Cortex of kidney (tissue), 1 donor: Measurements from ENCODE around the gene ZC3H7A.

Experiments
- DNase-seq: peaks from one replicate; lab custom pipeline; 2025; lab: John Stamatoyannopoulos, UW

ZC3H7A gene

DNA sequence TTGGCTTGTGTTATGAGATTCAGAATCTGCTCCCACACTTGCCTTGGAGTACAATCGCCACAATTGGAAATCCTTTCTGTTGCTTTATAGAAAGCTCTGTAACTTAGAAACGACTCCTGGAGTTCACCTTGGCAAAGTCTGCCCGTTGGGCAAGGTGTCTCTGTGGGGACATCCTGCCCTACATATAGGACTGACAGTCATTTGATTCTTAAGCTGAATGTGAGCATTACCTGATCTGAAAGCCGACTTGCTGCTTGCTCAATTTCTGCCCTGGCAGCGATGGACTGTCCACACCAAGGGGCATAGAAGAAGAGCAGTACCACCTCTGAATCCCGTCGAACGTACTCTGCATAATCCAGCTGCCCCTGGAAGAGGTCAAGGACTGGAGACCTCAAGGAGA is 61.3 kb downstream of the ZC3H7A start:
- no peak for DNase-seq

DNA sequence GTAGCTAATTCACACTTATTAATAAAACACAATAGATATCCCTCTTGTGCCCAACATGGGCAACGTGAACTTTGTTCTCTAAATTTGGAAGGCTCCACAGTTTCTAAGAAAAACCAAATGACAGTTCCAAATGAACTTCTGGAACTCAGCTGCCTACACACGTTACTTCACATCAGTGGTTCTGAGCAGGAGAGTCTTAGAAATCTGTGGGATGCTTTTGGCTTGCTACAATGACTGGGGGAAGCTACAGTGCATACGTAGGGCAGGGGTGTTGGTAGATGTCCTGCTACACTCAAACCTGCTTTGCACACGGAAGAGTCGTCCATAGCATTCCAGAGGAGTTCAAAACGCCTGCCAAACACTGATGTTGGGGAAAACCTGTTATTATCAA is 62.4 kb downstream of the ZC3H7A start:
- no peak for DNase-seq

DNA sequence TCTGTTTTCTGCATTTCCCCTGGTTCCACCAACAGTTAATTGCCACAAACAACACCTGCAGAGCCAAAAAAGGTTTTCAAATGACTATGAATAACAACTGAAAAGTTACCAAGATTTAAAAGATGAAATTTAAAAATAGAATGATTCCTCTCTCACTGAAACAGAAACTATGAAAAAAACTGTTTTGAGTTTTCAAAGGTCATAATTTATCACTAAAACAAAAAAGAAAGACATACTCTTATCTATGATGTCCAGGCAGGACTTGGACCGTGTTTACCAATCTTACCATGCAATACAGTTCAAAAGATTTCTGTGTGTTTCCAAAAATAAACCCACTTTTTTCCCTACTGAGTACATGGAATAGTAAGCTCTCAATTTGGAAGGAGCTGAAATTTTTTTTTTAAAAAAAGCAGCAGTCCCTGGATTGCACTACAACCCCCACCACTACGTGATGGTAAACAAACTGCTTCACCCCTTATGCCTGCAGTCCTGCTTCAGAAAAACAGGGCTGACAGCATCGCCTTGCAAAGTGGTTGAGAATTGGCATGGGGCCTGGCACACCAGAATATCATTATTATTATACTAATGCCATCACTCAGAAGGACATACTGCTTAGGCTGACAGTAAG is 62.9 kb downstream of the ZC3H7A start:
- no peak for DNase-seq

DNA sequence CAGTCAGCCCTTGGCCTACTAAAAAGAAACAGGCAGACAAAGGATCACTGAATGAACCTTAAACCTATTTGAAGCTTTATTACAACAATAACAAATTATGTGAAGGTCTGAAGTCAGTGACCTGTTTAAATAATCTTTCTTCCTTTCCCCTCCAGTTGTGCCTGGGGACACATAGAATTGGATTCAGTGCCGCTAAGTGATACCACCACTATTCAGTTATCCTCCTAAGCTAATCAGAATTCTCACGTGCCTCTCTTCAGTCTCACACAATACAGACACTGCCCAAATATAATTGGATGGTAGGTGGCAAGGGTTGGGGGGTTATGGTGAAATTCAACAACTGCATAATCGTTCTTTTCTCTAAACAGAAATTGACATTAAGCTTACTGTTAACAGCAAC is 65.8 kb downstream of the ZC3H7A start:
- no peak for DNase-seq

DNA sequence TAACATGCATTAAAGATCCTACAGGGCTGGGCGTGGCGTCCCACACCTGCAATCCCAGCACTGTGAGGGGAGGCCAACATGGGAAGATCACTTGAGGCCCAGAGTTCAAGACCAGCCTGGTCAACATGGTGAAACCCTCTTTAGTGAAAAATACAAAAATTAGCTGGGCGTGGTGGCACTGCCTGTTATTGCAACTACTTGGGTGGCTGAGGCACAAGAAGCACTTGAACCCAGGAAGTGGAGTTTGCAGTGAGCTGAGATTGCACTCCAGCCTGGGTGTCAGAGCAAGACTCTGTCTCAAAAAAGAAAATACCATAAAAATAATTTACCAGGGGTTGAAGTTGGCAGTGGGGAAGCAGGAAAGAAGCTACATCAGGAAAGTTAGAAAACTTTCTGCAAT is 67.3 kb downstream of the ZC3H7A start:
- DNase-seq = no peak

DNA sequence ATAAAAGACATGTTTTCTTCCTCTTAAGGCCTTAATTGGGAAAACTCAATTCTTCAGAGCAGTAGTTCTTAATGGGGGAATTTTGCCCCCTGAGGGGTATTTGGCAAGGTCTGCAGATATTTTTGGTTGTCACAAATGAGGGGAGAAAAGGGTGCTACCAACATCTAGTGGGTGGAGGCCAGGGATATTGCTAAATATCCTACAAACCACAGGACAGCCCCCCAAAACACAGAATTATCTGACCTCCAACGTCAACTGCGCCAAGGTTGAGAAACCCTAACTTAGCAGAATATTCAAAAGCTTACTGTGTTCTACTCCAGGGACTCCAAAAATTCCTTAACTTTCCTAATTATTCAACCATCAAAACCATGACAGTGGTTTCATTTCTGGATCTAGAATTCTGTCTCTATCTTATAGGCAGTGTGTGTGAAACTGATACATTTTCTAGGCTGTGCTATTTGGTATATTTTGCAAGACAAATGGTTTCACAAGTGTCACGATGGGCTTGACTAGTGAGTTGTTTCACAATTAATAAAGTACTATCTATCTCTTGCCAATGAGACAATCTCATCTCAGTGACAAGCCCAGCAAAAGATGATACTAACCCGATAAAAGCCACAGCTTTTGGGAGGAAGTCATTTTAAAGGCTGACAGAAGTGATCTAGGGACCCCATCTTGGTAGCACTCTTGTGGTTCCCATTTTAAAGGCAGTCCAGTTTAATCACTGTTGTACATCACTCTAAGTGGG is 69.1 kb downstream of the ZC3H7A start:
- DNase-seq = no peak

DNA sequence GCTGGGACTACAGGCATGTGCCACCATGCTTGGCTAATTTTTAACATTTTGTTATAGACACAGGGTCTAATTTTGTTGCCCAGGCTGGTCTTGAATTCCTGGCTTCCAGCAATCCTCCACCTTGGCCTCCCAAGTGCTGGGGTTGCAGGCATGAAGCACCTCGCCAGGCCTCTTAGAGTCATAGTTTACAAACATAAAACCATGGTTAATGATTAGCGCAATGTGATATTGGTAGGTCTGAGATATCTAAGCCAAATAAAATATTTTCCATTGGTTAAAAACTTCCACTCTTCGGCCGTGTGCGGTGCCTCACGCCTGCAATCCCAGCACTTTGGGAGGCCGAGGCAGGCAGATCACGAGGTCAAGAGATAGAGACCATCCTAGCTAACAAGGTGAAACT is 71.0 kb downstream of the ZC3H7A start:
- DNase-seq = no peak

DNA sequence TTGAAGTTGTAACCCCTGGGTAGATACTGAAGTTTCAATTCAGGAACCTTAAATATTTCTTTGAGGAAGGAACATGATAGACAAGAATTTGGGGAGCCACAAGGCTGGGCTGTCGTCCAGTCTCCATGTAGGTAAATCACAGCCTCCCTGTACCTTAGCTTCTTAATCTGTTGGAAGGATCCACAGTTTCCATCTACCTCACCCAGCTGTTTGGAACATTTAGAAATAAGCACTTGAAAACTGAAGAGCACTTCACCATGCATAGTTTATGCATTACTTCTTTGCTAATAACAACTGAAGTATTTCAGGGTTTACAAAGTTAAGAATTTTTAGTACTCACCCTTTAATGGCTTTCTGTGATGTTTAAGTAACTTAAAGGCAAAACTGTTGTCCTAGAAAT is 71.6 kb downstream of the ZC3H7A start:
- DNase-seq = no peak

DNA sequence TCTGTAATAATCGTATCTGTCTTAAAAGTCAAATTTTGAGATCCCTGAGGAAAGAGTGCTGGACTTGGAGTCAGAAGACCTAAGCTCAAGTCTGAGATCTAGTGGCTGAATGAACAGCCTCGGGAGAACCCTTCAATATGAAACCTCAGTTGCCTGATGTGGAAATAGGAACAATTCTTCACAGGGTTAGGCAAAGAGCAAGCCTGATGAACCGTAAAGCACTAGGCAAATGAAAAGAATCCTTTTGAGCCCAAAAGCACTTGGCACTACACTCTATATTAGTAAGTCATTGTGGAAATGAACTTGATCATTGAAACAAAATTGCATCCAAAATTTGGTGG is 74.6 kb downstream of the ZC3H7A start:
- DNase-seq = no peak

DNA sequence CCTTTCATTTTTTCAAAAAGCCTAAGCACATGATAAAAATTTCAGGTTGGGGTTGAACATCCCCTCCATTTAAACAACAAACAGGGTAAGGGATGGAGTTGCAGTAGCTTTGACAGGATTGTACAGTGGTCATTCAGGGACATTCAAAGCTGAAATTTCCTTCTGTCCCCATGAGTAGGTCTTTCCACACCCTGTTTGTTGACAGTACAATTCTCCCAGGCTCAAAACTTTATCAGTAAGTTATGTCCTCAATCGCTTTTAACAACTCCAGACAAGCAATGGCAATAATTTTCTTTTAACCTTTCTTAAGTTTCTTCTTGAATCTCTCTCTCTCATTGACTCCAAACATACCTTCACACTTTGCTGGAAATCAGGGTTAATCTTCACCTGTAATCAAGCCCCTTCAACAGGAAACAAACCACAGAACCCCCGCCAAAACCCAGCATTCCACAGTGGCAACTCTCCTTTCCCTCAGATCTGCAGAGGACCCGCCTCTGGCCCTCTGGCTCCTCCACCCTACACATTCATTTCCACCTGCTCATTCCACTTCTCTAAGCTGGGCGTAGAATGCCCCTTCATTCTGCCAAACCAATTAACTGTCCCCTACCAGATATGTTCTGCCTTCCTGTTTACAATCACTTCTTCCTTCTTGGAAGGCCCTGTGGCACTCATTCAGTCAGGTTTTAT is 75.1 kb downstream of the ZC3H7A start:
- no peak for DNase-seq

DNA sequence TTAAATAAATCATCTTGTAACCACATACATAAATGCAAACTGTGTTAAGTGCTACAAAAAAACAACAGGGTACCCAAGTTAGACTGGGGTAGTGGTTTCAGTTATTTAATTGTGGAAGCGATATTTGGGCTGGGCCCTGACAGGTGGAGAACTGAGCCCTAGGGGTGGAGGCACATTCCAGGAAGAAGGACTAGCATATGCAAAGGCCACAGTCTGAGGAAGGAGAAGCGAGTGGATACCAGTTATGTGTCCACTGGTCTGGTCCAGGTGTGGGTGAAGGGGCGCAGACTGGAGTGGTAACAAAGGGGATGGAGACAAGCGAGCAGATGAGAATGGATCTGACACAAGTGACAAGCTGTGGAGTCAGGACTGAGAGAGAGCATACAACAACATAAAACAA is 77.3 kb downstream of the ZC3H7A start:
- no peak for DNase-seq

DNA sequence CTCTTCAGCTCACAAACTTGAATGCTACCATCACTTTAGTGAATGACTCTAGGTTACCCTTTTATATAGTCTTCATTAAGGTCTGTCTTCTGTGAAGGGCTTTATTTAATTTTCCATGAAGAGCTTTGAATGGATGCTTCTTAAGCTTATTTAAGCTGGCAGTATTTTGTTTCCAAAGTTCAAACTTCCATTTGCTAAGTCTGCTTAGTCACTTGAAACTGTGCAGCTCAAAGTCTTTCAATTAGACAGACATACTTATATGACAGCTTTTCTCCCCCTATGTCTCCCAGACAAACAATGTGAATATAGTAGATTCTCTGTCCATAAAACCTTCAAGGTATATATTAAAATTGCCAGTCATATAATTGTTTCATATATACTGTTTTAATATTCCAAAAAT is 77.9 kb downstream of the ZC3H7A start:
- no peak for DNase-seq

DNA sequence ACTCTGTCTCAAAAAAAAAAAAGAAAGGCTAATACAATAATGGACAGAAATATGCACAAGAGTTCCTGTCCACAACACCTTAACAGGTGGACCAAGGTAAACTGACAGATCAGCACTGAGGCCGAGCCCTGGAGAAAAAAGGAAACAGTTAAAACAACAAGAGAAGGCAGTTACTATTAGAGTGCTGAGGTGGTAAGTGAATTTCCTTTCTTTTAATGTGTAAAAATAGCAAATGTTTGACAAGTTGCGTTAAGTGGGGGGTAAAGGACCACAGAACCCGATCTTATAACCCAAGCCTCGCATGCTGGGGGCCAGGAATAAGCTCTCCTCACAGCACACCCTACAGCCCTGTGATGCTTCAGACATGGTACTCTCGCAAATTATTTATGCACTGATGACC is 79.2 kb downstream of the ZC3H7A start:
- DNase-seq = no peak

DNA sequence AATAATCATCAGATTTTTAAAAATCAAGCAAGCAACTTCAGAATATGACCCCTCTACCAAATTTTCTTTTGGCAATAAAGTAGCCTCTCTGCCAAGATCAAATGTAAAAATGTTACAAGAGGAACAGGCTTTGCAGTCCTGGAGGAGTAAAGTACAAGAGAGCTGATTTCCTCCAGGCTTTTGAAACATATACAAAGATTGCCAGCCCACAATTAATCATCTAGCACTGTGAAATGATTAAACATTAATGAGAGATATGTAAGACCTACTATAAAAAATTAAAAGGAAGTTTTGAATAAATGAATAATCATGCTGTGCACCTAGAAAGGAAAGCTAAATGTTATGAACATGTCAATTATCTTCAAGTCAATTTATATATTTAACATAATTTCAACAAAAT is 80.7 kb downstream of the ZC3H7A start:
- DNase-seq = no peak

DNA sequence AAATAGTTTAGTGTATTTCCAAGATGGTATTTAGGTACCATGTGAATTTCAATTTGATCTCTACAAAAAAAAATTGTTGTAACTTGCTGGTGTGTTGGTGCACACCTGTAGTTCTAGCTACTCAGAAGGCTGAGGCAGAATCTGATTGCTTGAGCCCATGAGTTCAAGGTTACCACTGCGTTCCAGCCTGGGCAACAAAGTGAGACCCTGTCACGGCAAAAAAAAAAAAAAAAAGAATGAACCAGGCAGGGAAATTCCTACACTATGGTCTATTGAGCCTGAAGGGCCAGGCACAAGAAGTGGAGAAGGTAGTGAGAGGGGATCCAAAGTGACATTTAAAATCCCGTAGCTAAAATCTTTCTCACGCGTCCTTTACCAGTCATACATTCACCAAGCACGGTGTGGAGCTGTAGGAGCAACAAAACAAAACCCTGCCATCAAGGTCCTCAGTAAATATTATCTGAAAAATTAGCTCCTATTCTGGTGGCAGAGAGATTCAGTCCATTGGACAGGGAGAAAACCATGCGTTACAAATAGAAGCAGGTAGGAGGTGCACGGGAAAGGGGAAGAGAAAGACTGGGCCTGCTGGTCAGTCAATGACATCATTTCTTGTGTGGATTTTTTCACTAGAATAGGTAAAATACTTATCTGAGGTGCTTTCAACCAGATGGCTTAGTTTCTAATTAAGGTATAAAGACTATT is 81.7 kb downstream of the ZC3H7A start:
- DNase-seq = no peak

DNA sequence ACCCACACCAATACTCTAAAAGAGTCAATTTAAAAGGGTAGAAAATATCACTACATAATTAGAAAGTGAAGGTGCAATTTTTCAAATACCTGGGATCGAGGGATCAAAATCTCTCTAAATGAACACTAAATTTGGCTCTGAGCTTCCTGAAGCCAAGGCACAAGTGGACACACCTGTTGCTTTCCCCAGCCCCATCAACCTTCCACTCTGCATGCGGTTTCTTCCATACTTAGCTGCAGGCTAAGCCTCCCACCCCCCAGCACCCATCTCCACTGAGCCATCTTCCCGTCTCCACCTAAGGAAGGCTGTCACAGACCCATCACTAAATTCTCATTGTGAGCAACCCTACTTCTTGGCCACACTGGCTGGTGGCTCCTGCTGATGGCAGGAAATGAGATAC is 84.9 kb downstream of the ZC3H7A start:
- no peak for DNase-seq

DNA sequence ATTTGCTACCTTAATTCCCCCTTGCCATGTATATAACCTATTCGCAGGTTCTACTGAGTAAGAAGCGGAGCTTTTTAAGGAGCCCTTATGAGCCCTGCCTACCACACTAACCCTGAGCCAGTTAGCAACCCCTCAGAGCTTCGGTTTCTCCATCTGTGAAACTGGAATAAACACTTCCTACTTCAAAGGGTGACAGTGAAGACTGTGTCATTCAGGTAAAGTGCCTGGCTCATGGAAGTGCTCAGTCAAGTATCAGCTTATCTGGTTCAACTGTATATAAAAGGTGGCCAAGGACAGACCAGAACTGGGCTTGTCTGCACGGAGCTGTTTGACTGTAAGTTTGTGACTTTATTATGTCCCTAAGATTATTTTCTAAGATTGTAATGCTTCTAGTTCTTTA is 85.4 kb downstream of the ZC3H7A start:
- DNase-seq = no peak

DNA sequence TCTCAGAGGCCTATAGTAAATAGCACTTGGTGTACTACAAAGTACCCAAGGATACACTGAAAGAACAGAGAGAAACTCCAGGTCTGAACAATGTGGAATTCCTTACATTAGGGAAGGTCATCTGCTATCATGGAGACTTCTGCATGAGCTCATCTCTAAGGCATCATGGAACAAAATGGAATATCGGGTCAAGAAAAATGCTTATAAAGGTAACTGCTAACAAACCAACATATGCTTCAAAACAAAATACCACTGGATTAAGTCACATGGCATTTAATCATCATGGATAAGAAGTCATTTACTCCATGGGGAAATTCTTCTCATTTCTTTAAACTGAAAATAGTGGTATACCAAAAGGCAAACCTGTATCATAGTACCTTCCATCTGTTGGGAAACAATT is 88.6 kb downstream of the ZC3H7A start:
- no peak for DNase-seq

DNA sequence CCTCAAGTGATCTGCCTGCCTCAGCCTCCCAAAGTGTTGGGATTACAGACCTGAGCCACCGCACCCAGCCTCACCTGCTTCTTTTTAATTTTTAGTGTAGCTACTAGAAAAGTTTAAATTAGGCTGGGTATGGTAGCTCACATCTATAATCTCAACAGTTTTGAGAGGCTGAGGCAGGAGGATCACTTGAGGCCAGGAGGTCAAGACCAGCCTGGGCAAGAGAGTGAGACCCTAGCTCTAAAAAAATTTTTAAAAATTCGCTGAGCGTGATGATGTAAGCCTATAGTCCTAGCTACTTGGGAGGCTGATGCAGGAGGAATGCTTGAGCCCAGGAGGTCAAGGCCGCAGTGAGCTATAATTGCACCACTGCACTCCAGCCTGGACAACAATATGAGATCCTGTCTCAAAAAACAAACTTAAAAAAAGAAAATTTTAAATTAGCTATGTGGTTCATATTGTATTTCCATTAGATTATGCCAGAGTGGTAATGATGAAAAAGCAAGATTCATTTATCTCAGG is 89.3 kb downstream of the ZC3H7A start:
- no peak for DNase-seq

DNA sequence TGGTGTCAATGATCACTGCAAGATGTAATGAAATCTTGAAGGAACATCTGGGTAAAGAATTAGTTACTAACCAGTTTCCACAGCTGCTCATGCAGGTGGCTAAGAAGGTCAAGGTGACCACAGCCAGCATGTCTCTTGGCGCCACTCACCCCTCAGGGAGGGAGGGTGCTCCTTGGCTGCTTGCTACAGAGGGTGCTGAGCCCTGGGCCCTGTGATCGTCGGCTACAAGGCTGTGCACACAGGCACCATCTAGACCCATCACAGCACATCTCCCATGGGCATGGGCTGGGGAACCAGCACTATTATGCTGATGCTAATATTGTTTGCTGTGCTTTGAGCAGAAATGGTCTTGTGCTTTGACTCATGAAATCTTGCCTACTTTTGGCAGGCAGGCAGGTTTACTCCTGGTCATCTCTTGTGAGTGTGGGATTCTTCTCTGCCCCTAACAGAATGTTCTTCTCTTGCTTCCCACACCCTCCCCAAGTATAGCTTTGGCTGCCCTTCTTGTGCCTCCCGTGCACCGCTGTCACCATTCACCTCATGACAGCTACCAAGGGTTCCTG is 90.8 kb downstream of the ZC3H7A start:
- no peak for DNase-seq

DNA sequence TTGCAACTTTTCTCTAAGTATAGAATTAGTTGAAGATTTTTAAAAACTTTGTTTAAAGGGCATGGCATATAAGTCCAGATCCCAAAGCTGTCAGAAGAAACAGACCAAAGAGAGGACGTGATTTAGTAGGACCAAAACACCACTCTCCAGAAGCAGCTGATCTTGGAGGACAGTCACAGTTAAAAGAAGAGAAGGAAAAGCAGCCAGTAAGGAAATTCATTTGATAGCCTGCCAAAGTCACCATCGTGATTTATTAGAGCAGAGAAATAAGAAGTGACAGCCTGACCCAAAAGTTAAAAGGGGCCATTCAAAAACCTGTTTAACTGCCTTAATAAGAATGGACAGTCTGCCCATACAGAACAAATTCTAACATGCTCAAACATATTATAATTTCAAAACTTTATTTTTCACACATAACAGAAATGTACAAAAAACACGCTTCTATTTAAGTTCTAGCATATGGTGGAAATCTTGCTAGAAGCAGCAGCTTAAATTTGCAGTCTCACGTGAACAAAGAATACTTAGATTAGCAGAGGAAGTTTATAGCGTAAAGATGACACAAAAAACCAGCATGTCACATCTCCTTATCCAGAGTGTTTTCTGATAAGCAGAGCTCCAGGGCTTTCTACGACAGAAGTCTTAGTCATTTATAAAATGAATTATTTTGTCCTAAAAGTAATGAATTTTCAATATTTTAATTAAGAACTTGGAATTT is 91.6 kb downstream of the ZC3H7A start:
- no peak for DNase-seq
